HT1080 (cell line): Measurements from ENCODE around the gene PHC2. TPM values are rescaled to one million over a fixed set of nuclear protein-coding genes. Genes with fewer than 3 reads are reported as not detected.

Experiments
- DNase-seq: peaks from one replicate; pipeline ENCODE4 v3.0.0-alpha.2; 2015; ENCODE audit warnings: low read depth
- total RNA-seq: library from RNA; depleted of rRNA; stranded (reverse); fragments of >200 nt; shearing (Covaris generic); gene quantifications from 2 replicates; pipeline ENCODE4 v1.2.3, GENCODE V29; 2014

The PHC2 gene
- total RNA-seq, 1 experiment from 2014 or later = 240 TPM

DNA sequence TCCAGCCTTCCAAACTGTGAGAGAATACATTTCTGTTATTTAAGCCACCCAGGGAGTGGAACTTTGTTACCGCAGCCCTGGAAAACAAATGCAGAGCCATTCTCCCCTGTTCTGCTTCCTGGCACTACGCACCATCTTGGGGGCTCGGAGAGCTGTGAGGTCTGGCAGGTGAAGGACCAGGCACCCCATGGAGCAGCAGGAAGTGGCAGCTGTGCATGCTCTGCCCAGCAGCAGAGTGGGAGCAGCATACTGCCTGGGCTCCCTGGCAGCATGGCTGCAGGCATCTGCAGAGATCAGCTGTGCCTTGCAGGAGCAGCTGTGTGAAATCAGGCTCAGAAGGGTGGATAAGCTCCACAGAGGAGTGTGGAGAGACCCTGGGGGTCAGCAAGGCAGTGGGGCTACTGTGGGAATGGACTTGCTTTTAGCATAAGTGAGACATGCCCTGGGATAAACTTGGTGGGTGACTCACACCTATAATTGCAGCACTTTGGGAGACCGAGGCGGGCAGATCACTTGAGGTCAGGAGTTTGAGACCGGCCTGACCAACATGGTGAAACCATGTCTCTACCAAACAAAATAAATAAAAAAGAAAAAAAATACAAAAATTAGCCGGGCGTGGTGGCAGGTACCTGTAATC is 23.9 kb upstream of the PHC2 start:
- peak; percentile 49 for DNase-seq

- peak; percentile 70 for DNase-seq
Measured at GRCh38 chr1:33446590-33446989, 15.7 kb upstream of the PHC2 start.

DNA sequence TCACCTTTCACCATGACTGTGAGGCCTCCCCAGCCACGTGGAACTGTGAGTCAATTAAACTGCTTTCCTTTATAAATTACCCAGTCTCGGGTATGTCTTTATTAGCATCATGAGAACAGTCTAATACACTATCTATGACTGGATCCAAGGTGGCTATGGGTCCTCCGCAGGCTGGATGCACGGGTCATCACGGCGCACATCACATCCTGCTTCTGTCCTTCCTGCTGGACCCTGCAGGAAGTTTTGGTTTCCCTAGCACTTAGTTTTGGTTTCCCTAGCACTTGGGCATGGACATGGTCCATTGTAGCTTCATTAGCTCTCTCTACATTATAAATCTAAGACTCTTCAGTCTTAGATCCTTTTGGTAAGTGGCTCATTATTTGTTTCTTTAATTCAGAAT is 14.2 kb upstream of the PHC2 start:
- no peak for DNase-seq

GRCh38 chr1:33443705-33444180 is 12.8 kb upstream of the PHC2 start:
- DNase-seq = no peak

DNA sequence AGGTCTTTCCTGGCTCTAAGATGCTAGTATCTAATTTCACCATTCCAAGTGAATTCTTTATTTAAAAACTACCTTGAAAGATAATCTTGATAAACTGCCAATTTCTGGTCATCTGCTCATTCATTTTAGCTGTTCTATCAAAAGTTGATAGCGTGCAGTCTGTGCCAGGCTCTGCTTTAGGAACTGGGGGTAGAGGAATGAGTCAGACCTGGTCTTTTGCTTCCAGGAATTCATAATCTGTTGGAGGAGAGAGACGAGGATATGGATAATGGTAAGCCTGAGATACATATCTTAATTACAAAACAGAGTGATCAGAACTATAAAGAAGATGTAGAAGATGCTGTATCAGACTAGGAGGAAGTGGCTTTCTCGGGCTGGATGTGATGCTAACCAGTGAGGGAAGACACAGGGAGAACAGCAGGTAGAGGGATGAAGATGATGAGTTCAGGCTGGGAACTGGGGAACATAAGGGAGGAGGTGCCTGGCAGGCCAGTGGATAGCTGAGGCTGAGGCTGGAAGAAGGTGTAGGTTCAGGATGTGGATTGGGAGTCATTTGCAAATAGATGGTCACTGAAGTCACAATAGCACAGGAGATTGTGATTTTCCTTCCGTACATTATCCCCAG is 12.3 kb upstream of the PHC2 start:
- DNase-seq = peak; percentile 78

DNA sequence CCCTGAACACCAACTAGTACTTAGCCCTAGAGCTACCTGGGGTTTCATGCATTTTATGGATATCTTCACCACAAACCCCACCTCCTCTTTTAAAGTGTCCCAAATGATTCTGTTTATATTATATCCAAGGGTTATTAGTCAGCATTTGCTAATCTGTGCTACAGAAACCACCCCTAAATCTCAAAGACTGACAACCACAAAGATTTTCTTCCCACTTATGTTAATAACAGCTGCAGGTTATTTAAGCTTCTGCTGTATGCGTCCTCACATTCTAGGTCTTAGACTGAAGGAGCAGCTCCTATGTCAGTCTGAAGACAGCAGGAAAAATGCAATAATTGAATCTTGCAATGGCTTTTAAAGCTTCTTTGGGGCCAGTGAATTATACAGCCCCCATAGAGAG is 11.2 kb upstream of the PHC2 start:
- peak; percentile 34 for DNase-seq

GRCh38 chr1:33441088-33441745 is 10.3 kb upstream of the PHC2 start:
- DNase-seq = no peak

DNA sequence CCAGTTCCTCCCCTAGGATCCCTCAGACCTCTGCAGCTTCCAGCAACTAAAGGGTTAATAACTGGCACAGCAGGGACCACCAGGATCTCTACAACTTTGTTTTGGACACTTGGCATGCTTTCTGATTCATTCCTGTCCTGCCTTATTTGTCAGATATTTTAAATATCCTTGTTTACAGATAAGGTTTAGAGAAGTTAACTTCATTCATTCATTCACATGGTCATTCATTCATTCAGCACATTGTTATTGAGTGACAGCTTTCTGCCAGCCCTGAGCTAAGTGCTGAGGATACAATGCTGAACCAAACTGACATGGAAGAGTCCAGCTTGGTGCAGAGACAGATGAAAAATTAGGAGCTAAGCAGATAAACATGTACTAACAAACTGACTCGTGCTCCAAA is 8.8 kb upstream of the PHC2 start:
- no peak for DNase-seq

- DNase-seq = no peak
Measured at GRCh38 chr1:33438364-33439160, 7.7 kb upstream of the PHC2 start.

- DNase-seq = no peak
Measured at GRCh38 chr1:33436557-33437285, 5.8 kb upstream of the PHC2 start.

DNA sequence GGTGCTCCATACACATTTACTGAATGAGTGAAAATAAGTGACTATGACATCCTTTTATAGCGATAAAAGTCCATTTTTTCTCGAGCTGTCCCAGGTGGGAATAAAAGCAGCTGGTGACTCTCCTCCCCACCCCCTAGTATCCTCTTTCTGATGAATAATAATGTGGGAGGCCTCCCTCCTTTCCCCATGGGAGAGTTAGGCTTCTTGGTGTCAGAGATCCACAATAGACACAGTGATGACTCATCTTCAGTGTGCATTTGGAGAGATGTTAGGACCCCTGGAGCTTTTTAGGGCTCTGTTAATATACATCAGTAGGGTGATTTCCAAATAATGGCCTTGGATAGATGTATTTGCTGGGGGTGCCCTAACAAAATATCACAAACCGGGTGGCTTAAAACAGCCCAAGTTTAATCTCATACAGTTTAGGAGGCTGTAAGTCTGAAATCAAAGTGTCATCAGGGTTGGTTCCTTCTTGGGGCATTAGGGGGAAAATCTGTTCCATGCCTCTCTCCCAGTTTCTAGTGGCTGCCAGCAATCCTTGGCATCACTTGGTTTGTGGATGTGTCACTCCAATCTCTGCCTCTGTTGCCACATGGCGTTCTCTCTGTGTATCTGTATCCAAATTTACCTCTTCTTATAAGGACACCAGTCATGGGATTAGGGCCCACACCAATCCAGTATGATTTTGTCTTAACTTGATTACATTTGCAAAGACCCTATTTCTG is 4.4 kb upstream of the PHC2 start:
- DNase-seq = peak; percentile 96

DNA sequence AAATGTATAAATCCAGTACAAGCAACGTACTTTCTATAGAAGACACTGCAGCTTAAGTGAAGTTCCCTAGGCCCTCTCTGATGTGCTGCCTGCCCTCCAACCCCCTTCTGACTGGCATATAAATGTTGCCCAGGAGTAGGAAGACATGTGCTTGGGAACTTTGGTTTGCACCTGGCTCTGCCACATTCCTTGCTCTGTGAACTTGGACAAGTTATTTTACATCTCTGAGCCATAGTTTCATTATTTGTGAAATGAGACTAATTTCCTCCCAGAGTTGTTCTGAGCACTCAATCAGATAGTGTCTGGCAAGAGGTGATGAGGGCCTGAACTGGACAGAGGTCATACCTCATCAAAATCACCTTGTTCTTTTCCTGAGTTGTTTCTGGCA is 3.5 kb upstream of the PHC2 start:
- no peak for DNase-seq

GRCh38 chr1:33433509-33434362 is 2.8 kb upstream of the PHC2 start:
- peak; percentile 100 for DNase-seq

DNA sequence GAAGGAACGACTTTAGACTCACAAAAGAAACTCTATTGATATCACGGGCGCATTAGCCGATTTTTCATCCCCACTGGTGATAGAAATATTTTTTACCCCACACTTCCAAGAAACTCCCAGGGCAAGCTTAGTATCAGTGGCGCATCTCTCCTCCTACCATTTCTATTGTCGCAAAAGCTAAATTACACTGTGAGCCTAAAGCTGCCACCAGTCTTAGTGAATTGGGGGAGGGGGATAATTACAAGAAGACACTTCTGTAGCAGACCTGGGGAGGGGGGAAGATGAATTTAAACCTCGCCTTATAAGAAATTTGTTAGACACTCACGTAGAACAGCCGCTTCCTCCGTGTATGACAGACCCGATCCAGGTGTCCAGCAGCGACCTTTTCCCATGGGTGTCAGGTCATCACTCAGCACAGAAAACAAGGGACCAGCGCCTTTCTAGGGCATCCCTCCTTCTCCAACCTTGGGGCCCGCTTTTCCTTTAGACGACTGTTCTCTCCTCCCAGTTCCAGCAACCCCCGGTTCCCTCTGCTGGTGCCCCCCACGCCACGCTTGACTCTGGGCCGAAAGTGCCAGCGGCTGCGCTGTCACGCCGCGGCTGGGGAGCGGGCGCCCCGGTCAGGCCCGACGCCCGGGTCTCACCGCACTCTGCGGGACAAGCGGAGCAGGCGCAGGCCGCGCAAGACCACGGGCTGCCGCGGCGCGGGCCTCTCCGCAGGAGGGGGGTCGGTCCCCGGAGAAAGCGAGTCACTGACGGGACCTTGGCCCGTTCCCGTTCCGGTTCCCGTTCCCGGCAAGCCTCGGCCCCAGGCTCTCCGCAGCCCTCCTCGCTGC is 821 bp downstream of the PHC2 start:
- no peak for DNase-seq

- DNase-seq = no peak
Measured at GRCh38 chr1:33429332-33429731, 1.6 kb downstream of the PHC2 start.

GRCh38 chr1:33428661-33429060 is 2.2 kb downstream of the PHC2 start:
- peak; percentile 49 for DNase-seq

DNA sequence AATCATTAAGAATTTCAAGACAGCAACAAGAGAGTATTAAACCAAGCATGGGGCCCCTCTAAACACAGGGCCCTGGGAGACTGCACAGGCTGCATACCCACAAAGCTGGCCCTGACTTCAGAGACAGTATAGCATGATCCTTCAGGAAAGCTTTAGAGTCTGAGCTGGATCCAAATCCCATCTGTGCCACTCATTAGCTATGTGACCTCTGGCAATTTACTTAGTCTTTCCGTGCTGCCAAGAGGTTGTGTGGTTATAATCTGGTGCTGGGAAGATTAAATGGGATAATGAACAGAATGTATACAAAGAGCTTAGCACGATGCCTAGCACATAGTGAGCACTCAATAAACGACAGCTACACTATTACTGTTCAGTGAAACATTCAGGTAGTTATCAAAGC is 4.0 kb downstream of the PHC2 start:
- no peak for DNase-seq

DNA sequence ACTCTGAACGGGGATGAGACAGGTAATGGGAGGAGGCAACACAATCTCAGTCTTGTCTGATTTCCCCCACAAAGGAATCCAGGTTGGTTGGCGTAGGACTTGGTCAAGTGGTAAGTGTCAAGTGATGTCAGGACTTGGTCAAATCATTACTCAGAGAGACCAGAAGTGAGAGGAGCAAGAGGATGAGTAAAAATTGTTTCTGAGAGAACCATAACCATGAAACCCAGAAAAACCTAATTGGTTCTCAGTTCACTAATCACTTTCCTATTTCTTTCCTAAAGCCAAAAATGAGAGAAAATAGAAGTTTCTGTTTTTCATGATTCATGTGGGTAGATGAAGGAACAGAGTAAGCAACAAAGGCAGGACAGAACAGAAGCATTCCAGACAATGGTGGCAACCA is 5.0 kb downstream of the PHC2 start:
- no peak for DNase-seq

DNA sequence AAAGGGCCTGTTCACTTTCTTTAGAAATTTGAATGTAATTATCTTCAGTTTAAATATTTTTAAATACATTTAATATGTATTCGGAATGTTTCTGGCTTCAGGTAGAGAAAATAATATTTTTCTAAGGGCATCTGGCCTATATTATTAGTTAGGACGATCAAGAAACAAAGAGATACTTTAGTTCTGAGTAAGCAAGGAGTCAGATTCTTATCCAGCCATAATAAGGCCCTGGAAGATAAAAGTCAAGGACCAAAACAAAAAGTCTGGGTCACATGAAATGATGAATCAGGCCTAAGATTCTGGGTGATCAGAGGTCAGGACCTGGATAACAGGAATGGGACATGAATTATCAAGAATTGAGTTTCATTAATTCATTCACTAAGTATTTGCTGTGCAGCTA is 6.3 kb downstream of the PHC2 start:
- DNase-seq = no peak
